GM19468 (cell line): Measurements from ENCODE around the gene STARD7.
"Not testable (repeated sequence)": the region's sequence is repeated elsewhere in the genome, so short reads cannot be mapped to it uniquely, and the experiment has no call there.

Source experiments
- ATAC-seq: cut with Tn5 transposase; IDR thresholded peaks from one replicate; pipeline ENCODE4 v1.9.1; 2021; ENCODE audit warnings: mild to moderate bottlenecking, moderate library complexity, moderate number of reproducible peaks; ENCODE audit not compliant: unreplicated experiment; ENCODE audit errors: extremely low read depth

The STARD7 gene, protein sequence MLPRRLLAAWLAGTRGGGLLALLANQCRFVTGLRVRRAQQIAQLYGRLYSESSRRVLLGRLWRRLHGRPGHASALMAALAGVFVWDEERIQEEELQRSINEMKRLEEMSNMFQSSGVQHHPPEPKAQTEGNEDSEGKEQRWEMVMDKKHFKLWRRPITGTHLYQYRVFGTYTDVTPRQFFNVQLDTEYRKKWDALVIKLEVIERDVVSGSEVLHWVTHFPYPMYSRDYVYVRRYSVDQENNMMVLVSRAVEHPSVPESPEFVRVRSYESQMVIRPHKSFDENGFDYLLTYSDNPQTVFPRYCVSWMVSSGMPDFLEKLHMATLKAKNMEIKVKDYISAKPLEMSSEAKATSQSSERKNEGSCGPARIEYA

DNA sequence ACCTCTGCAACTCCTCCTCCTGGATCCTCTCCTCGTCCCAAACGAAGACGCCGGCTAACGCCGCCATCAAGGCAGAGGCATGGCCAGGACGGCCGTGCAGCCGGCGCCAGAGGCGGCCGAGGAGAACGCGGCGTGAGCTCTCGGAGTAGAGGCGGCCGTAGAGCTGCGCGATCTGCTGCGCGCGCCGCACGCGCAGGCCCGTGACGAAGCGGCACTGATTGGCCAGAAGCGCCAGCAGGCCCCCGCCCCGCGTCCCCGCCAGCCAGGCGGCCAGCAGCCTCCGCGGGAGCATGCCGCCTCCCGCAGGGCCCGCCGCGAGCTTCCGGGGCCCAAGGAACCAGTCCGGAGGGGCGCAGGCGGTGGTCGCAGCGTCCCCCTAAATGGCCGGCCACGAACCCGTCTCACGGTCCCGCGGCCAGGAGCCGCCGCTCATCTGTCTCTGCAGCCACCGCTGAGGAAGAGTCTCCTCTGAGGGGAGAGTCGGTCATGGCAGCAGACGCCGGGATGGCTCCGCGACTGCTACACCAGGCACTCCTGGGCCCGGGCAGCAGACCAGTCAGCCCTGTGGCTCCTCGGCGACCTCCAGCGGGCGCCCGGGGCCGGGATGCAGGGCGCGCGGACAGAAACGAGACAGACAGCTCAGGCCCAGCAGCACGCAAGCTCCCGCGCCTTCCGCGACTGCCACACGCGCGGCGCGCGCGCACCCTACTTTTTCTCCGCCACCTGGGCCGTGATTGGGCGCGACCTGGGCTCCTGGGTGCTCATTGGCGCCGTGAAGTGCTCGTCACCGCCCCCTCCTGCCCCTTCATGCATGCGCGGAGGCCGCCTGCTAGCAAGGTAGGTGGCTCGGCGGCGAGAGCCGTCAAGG, at the start of gene STARD7:
TSS of gene STARD7 (minus strand) at position 685 of the 868 bp plus-strand sequence. CDS start at position 292, 393 bp downstream.
- peak; percentile 75 for ATAC-seq

GRCh38 chr2:96257744-96258143, 49.1 kb upstream of the STARD7 start:
- ATAC-seq: not testable (repeated sequence)

GRCh38 chr2:96256611-96257113, 48.0 kb upstream of the STARD7 start:
- no peak for ATAC-seq

DNA sequence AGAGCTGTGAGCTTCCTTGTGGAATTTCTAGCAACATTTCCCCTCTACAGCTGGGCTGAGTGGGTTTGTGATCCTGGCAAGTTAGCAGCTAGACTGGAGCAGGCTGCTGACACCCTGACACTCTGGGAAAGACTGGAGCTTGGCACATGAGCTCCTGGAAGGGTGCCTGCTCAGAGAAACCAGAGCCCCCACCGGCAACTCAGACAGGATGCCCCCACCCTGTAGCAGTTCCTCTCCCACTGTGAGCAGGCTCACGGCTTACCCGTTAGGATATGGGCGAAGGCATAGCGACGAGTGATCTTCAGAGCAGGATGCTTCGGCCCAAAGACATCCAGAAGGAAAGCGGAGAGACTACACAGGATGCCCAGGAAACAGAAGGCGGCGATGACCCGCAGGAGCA, 45.9 kb upstream of the STARD7 start:
- ATAC-seq: no peak

- ATAC-seq: no peak
Observed at GRCh38 chr2:96253006-96253405, 44.4 kb upstream of the STARD7 start.

GRCh38 chr2:96252526-96252925, 43.9 kb upstream of the STARD7 start:
- ATAC-seq: no peak

DNA sequence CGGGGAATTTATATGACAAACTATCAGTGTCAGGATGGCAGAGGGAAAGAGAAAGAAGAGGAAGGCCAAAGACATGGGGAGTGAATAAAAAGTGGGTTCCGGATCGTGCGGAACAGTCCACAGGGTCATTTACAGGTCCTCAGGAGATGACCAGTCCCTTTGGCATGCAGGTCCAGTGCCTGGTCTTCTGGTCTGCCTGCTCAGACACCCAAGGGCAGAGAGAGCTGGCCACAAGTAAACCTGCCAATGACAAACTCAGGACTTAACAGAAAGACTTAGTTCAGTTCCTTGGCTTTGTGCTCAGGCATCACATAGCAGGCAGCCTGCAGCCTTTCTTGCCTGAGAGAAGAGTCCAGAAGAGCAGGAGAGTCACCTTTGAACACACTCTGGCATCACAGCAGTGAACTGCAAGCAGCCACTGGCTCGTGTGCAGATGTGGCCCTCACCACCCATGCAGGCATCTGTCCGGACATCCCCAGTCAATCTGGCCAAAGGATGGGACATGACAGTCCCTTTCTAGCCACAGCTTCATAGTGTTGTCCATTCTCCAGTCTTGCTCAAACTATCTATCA, 43.2 kb upstream of the STARD7 start:
- no peak for ATAC-seq

DNA sequence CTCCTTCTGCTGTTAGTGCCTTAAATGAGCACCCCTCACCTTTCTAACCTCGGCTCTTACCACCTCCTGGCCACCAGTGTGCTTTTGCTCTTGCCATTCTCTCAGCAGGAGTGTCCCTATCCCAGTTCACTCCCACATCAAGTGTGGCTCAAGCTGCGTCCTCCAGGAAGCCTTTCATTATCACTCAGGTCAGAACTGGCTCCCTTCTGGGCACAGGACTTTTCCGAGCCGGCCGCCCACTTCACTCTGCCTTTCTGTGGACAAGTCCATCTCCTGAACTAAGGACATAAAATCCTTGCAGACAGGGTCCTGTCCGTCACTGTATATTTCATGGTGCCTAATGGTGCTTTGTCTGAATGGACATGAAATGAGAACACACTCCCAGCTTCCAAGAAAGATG, 41.6 kb upstream of the STARD7 start:
- no peak for ATAC-seq

DNA sequence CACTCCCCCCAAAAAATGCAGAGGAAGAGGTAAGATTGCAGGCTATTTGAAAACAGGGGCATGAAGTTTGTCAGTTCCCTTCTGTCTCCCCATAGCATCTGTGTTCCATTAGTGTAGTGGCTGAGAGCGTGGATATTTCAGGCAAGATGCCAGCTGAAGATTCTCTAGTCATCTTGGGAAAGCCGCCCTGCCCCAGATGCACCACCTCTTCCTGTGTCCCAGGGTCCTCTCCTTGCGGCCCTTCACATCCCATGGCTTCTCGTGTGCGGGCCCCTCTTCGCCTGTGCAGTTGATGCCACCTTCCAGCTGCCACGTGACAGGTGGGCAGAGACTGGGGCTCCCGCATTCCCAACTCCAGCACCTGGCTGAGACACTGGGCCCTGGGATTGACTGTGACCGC, 41.0 kb upstream of the STARD7 start:
- ATAC-seq: no peak

DNA sequence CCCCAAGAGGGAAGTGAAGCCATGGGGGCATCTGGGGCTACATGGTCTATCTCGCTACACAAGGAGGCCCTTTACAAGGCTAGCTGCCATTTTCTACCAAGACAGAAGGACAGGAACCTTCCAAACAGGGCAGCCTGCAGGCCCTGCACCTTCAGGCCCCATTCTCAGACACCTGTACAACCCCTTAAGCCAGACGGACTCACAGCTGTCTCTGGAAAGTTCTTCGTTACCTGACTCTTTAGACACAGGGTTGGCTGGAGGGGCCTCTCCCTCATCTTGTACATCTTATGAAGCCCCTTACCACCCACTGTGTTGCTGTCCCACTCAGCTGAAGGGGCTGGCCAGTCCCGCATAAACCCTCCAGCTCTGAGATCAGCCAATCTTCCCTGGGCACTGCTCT, 40.0 kb upstream of the STARD7 start:
- ATAC-seq: no peak

DNA sequence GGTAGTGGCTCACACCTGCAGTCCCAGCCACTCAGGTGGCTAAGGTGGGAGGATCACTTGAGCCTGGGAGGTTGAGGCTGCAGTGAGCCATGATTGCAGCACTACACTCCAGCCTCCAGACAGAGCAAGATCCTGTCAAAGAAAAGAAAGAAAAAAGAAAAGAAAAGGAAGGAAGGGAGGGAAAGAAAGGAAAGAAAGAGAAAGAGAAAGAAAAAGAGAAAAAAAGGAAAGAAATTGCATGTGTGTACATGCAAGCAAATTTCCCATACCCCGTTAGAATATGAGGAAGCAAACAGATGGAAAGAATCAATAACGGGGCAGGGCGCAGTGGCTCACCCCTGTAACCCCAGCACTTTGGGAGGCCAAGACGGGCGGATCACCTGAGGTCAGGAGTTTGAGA, 39.3 kb upstream of the STARD7 start:
- no peak for ATAC-seq

DNA sequence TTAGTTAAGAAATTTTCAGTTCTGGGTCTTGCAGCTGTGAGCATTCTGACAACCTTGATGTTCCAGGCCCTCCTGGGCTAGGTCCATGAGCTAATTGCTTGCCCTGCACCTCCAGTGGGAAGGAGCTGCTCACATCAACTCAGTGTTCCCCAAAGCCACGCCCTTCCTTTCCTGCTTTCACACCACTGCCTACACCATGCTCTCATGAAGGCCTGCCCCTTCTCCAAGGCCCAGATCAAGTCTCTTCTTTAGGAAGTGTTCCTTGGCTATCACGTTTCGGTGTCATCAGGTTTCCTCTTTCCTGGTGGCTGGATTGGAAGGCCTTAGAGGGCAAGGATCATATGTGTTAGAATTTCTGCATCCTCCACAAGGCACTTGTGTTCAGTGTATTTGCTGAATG, 38.4 kb upstream of the STARD7 start:
- no peak for ATAC-seq

- no peak for ATAC-seq
Observed at GRCh38 chr2:96245609-96246390, 37.2 kb upstream of the STARD7 start.

- ATAC-seq: no peak
Observed at GRCh38 chr2:96243843-96244242, 35.2 kb upstream of the STARD7 start.

- no peak for ATAC-seq
Observed at GRCh38 chr2:96241900-96242611, 33.4 kb upstream of the STARD7 start.

GRCh38 chr2:96241227-96241626, 32.6 kb upstream of the STARD7 start:
- no peak for ATAC-seq

GRCh38 chr2:96240341-96241038, 31.9 kb upstream of the STARD7 start:
- ATAC-seq: no peak

DNA sequence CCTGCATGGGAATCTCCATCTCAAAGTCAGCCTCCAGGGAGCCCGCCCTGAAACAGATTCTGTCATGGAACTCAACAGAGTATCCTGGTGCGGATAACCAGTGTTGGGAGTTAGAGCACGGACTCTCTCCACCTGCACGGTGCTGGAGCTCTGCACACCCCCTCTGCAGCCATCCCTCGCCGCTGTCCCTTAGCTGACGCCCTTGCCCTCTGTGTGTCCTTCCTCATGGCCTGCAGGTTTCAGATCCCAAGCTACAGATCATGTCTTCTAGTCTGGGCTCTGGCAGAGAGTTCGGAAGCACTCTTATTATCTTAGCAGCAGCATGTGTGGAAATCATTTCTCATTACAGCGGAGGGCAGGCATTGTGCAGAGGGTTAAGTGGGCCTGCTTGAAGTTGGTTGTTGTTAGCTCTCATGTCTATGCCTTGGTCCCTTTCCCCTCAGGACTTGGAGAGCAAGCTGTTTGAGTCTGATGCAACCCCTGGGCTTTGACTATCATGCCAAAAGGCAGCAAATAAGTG, 31.2 kb upstream of the STARD7 start:
- no peak for ATAC-seq

DNA sequence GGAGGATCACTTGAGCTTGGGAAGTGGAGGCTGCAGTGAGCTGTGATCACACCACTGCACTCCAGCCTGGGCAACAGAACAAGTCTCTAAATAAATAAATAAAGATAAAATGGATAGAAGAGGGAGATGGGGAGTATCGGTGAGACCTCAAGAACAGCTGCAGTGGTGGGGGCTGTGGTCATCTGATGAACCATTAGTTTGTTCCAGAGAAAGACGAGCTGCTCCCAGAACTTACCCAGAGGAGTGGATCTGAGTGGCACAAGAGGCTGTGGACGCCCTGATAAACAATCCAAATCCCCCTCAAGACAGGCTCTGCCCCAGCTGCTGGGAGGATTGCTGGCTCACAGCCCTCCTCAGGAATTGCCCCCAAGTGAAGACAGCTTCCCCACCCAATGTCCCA, 30.5 kb upstream of the STARD7 start:
- no peak for ATAC-seq
